GM23338 (cell line): Measurements from ENCODE around the gene PSMA5. TPM values are rescaled to one million over a fixed set of nuclear protein-coding genes. Genes with fewer than 3 reads are reported as not detected.
"Not testable (repeated sequence)": the region's sequence is repeated elsewhere in the genome, so short reads cannot be mapped to it uniquely, and the experiment has no call there.

ENCODE experiments used
- ATAC-seq: fragments of 200-7000 bp; cut with Tn5 transposase; 3 replicates; pipeline ENCODE4 v1.9.1; 2020
- DNase-seq: peaks from one replicate; pipeline ENCODE4 v3.0.0-alpha.2; 2015; ENCODE audit warnings: low spot score
- H2AFZ ChIP-seq: fragments of 200-600 bp; sonication (generic); 2 replicates; pipeline ENCODE4 v1.8.0; 2016; ENCODE audit warnings: antibody characterized with exemption, mild to moderate bottlenecking, moderate library complexity
- H3F3A ChIP-seq: fragments of 200-600 bp; sonication (generic); replicated peaks from 2 replicates; pipeline ENCODE4 v1.8.0; 2017; ENCODE audit warnings: antibody characterized with exemption, mixed run types, low read depth
- H3K27ac ChIP-seq: fragments of 200-600 bp; sonication (generic); 2 replicates; pipeline ENCODE4 v1.6.1; 2016; ENCODE audit warnings: low read depth
- H3K27me3 ChIP-seq: fragments of 200-600 bp; sonication (generic); 2 replicates; pipeline ENCODE4 v1.8.0; 2016; ENCODE audit warnings: mild to moderate bottlenecking, mixed run types, moderate library complexity; ENCODE audit not compliant: insufficient read depth
- H3K36me3 ChIP-seq: fragments of 200-600 bp; sonication (generic); 2 replicates; pipeline ENCODE4 v1.8.0; 2016; ENCODE audit warnings: mild to moderate bottlenecking; ENCODE audit not compliant: insufficient read depth
- H3K4me1 ChIP-seq: fragments of 200-600 bp; sonication (generic); 2 replicates; pipeline ENCODE4 v1.8.0; 2016; ENCODE audit warnings: mild to moderate bottlenecking, moderate library complexity; ENCODE audit not compliant: insufficient read depth
- H3K4me2 ChIP-seq: fragments of 200-600 bp; sonication (generic); 2 replicates; pipeline ENCODE4 v1.7.1; 2017; ENCODE audit warnings: mixed run types
- H3K4me3 ChIP-seq: fragments of 200-600 bp; sonication (generic); 2 replicates; pipeline ENCODE4 v1.6.1; 2016; ENCODE audit warnings: mixed run types
- H3K79me2 ChIP-seq: fragments of 200-600 bp; sonication (generic); replicated peaks from 2 replicates; pipeline ENCODE4 v1.8.0; 2017; ENCODE audit warnings: mild to moderate bottlenecking; ENCODE audit not compliant: insufficient read depth
- H3K9me2 ChIP-seq: fragments of 200-600 bp; sonication (generic); 2 replicates; pipeline ENCODE4 v1.8.0; 2017; ENCODE audit not compliant: insufficient read depth
- H4K20me1 ChIP-seq: fragments of 200-600 bp; sonication (generic); replicated peaks from 2 replicates; pipeline ENCODE4 v1.8.0; 2017; ENCODE audit warnings: mild to moderate bottlenecking; ENCODE audit not compliant: insufficient read depth
- H3K27ac Mint-ChIP-seq: 2 replicates; pipeline ENCODE4 v1.8.0; 2020; ENCODE audit warnings: inconsistent platforms, mild to moderate bottlenecking, moderate library complexity, mixed read lengths
- H3K27me3 Mint-ChIP-seq: 3 replicates; pipeline ENCODE4 v1.8.0; 2022; ENCODE audit warnings: low read depth, mild to moderate bottlenecking, moderate library complexity, mixed read lengths, inconsistent platforms; ENCODE audit not compliant: insufficient read depth, poor library complexity
- H3K36me3 Mint-ChIP-seq: 3 replicates; pipeline ENCODE4 v1.8.0; 2021; ENCODE audit warnings: low read depth, mild to moderate bottlenecking, inconsistent platforms, moderate library complexity, mixed read lengths
- H3K4me1 Mint-ChIP-seq: 3 replicates; pipeline ENCODE4 v1.8.0; 2020; ENCODE audit warnings: mild to moderate bottlenecking, inconsistent platforms, mixed read lengths
- H3K4me3 Mint-ChIP-seq: 3 replicates; pipeline ENCODE4 v1.8.0; 2021; ENCODE audit warnings: moderate library complexity, mild to moderate bottlenecking, inconsistent platforms, mixed read lengths
- H3K9me3 Mint-ChIP-seq: 3 replicates; pipeline ENCODE4 v1.8.0; 2020; ENCODE audit warnings: moderate library complexity, mild to moderate bottlenecking, inconsistent platforms, mixed read lengths
- EZH2phosphoT487 ChIP-seq: fragments of 200-600 bp; sonication (generic); IDR thresholded peaks from one replicate; pipeline ENCODE4 v1.8.1; 2018; ENCODE audit warnings: antibody characterized with exemption; ENCODE audit not compliant: unreplicated experiment
- JUNB ChIP-seq: IDR thresholded peaks from one replicate; pipeline ENCODE4 v1.6.1; 2016; ENCODE audit warnings: antibody characterized with exemption; ENCODE audit not compliant: unreplicated experiment
- NANOG ChIP-seq: IDR thresholded peaks from 2 replicates; pipeline ENCODE4 v1.6.1; 2016; ENCODE audit warnings: antibody characterized with exemption, borderline replicate concordance
- POLR2AphosphoS5 ChIP-seq: IDR thresholded peaks from 2 replicates; pipeline ENCODE4 v1.6.1; 2016; ENCODE audit warnings: antibody characterized with exemption, low read depth
- STAT1 ChIP-seq: IDR thresholded peaks from one replicate; pipeline ENCODE4 v1.6.1; 2016; ENCODE audit warnings: antibody characterized with exemption; ENCODE audit not compliant: unreplicated experiment
- ZNF114 ChIP-seq: fragments of 250-450 bp; sonication (Bioruptor Pico); IDR thresholded peaks from 2 replicates; pipeline ENCODE4 v1.5.0; 2020; ENCODE audit warnings: mild to moderate bottlenecking, moderate library complexity
- polyA plus RNA-seq: library from polyadenylated mRNA; unstranded; fragments of >200 nt; fragmentation: Nextera tagmentation; extraction: Ambion mirVana; gene quantifications from 2 replicates; pipeline ENCODE4 v1.2.1, GENCODE V29; 2016
- total RNA-seq: library from RNA; depleted of rRNA; stranded (reverse); fragments of >200 nt; shearing (Covaris generic); gene quantifications from 2 replicates; pipeline ENCODE4 v1.2.3, GENCODE V29; 2014
- TF ChIP-seq, protein P1 (sequence below): fragments of 250-450 bp; sonication (Bioruptor Pico); IDR thresholded peaks from 2 replicates; pipeline ENCODE4 v1.5.0; 2020; ENCODE audit warnings: mild to moderate bottlenecking, moderate library complexity
- TF ChIP-seq, protein P2 (sequence below): IDR thresholded peaks from 2 replicates; pipeline ENCODE4 v1.6.1; 2016; ENCODE audit warnings: antibody characterized with exemption

The PSMA5 gene
- total and polyA plus RNA-seq, 2 experiments from 2014 or later: 104 to 126 TPM

- TF ChIP-seq, protein P1, sequence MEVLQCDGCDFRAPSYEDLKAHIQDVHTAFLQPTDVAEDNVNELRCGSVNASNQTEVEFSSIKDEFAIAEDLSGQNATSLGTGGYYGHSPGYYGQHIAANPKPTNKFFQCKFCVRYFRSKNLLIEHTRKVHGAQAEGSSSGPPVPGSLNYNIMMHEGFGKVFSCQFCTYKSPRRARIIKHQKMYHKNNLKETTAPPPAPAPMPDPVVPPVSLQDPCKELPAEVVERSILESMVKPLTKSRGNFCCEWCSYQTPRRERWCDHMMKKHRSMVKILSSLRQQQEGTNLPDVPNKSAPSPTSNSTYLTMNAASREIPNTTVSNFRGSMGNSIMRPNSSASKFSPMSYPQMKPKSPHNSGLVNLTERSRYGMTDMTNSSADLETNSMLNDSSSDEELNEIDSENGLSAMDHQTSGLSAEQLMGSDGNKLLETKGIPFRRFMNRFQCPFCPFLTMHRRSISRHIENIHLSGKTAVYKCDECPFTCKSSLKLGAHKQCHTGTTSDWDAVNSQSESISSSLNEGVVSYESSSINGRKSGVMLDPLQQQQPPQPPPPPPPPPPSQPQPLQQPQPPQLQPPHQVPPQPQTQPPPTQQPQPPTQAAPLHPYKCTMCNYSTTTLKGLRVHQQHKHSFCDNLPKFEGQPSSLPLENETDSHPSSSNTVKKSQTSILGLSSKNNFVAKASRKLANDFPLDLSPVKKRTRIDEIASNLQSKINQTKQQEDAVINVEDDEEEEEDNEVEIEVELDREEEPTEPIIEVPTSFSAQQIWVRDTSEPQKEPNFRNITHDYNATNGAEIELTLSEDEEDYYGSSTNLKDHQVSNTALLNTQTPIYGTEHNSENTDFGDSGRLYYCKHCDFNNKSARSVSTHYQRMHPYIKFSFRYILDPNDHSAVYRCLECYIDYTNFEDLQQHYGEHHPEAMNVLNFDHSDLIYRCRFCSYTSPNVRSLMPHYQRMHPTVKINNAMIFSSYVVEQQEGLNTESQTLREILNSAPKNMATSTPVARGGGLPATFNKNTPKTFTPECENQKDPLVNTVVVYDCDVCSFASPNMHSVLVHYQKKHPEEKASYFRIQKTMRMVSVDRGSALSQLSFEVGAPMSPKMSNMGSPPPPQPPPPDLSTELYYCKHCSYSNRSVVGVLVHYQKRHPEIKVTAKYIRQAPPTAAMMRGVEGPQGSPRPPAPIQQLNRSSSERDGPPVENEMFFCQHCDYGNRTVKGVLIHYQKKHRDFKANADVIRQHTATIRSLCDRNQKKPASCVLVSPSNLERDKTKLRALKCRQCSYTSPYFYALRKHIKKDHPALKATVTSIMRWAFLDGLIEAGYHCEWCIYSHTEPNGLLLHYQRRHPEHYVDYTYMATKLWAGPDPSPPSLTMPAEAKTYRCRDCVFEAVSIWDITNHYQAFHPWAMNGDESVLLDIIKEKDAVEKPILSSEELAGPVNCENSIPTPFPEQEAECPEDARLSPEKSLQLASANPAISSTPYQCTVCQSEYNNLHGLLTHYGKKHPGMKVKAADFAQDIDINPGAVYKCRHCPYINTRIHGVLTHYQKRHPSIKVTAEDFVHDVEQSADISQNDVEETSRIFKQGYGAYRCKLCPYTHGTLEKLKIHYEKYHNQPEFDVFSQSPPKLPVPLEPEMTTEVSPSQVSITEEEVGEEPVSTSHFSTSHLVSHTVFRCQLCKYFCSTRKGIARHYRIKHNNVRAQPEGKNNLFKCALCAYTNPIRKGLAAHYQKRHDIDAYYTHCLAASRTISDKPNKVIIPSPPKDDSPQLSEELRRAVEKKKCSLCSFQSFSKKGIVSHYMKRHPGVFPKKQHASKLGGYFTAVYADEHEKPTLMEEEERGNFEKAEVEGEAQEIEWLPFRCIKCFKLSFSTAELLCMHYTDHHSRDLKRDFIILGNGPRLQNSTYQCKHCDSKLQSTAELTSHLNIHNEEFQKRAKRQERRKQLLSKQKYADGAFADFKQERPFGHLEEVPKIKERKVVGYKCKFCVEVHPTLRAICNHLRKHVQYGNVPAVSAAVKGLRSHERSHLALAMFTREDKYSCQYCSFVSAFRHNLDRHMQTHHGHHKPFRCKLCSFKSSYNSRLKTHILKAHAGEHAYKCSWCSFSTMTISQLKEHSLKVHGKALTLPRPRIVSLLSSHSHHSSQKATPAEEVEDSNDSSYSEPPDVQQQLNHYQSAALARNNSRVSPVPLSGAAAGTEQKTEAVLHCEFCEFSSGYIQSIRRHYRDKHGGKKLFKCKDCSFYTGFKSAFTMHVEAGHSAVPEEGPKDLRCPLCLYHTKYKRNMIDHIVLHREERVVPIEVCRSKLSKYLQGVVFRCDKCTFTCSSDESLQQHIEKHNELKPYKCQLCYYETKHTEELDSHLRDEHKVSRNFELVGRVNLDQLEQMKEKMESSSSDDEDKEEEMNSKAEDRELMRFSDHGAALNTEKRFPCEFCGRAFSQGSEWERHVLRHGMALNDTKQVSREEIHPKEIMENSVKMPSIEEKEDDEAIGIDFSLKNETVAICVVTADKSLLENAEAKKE (CRISPR knock-in tag): no peak
These were observed 48.4 kb upstream of the PSMA5 start (continued) for GRCh38 chr1:109474697-109475096.

GRCh38 chr1:109473284-109474057 is 47.2 kb upstream of the PSMA5 start:
- H3F3A ChIP-seq, H2AFZ ChIP-seq, H3K4me3 Mint-ChIP-seq, H4K20me1 ChIP-seq, H3K4me1 Mint-ChIP-seq, H3K36me3 ChIP-seq, H3K4me3 ChIP-seq, H3K9me3 Mint-ChIP-seq, H3K79me2 ChIP-seq, H3K27ac Mint-ChIP-seq, H3K9me2 ChIP-seq, H3K4me2 ChIP-seq, ATAC-seq, DNase-seq, H3K36me3 Mint-ChIP-seq, H3K27me3 Mint-ChIP-seq, H3K27ac ChIP-seq: not testable (repeated sequence)
- H3K4me1 ChIP-seq: peaks cover 10% of the 10 kb centered on the region
- peaks cover 13% of the 10 kb centered on the region for H3K27me3 ChIP-seq

DNA sequence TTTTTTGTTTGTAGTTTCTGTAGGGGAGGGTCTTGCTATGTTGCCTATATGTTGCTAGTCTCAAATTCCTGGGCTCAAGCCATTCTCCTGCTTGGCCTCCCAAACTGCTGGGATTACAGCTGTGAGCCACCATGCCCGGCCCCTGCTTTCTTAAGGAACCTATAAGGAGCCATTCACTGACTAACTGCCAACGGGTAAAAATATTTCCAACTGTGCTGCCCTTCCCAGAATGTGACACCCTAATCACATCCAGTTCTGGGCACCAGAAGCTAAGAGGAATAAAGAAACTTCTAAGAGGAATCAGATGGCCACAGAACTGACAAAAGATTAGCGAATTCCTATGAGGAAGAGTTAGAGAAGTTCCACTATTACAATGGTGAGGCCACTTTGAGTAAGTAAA is 46.5 kb upstream of the PSMA5 start:
- H3K79me2 ChIP-seq: no peaks in the 10 kb centered on the region
- H3K4me2 ChIP-seq: no peak overlapping the region
- peaks cover 17% of the 10 kb centered on the region for H3K4me1 ChIP-seq
- H3F3A ChIP-seq: 0 out of 2 replicates have a peak, but pooled peaks cover 5% of the 10 kb centered on the region
- no peaks in the 10 kb centered on the region; the same call in 1 of the 2 replicates for H4K20me1 ChIP-seq
- no peak overlapping the region for H3K27ac ChIP-seq
- Mint-ChIP-seq H3K4me3 (no peak overlapping the region), H3K36me3 (no peaks in the 10 kb centered on the region), H3K4me1 (peaks cover 15% of the 10 kb centered on the region), H3K9me3 (no peaks in the 10 kb centered on the region; the same call in 2 of the 3 replicates), H3K27me3 (peaks cover 15% of the 10 kb centered on the region), H3K27ac (no peak overlapping the region)
- H2AFZ ChIP-seq: no peak overlapping the region
- H3K36me3 ChIP-seq: no peaks in the 10 kb centered on the region
- no peaks in the 10 kb centered on the region for H3K9me2 ChIP-seq
- DNase-seq (no peak), ATAC-seq (no peak)
- no peak overlapping the region for H3K4me3 ChIP-seq
- peaks cover 20% of the 10 kb centered on the region for H3K27me3 ChIP-seq
- no peak for TF ChIP-seq EZH2phosphoT487
- no peak for TF ChIP-seq POLR2AphosphoS5
- no peak for TF ChIP-seq NANOG
- no peak for TF ChIP-seq STAT1
- TF ChIP-seq, protein P2, sequence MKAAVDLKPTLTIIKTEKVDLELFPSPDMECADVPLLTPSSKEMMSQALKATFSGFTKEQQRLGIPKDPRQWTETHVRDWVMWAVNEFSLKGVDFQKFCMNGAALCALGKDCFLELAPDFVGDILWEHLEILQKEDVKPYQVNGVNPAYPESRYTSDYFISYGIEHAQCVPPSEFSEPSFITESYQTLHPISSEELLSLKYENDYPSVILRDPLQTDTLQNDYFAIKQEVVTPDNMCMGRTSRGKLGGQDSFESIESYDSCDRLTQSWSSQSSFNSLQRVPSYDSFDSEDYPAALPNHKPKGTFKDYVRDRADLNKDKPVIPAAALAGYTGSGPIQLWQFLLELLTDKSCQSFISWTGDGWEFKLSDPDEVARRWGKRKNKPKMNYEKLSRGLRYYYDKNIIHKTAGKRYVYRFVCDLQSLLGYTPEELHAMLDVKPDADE: no peak
- no peak for TF ChIP-seq ZNF114
- TF ChIP-seq JUNB: no peak
